ENCODE measurements around the gene GPR108. TPM values are rescaled to one million over a fixed set of nuclear protein-coding genes. Genes with fewer than 3 reads are reported as not detected.

The GPR108 gene
- polyA plus RNA-seq, 1 donor, result 56.4 TPM

GRCh38 chr19:6745965-6746364, 8.6 kb upstream of the GPR108 start:
- Histone ChIP-seq H3K27ac (ENCODE audit: low read length) (no peak overlapping the region), H3K9me3 (ENCODE audit: control insufficient read depth, low read depth, low read length) (peaks cover 3% of the 10 kb centered on the region), H3K27me3 (ENCODE audit: control insufficient read depth, insufficient read depth, low read length) (no peaks in the 10 kb centered on the region), H3K4me3 (ENCODE audit: low read length) (no peak overlapping the region), H3K4me1 (ENCODE audit: control insufficient read depth, insufficient read depth, low read length) (peaks cover 11% of the 10 kb centered on the region), H3K36me3 (ENCODE audit: control insufficient read depth, insufficient read depth, low read length) (peaks cover 73% of the 10 kb centered on the region)
- no peak for DNase-seq
- no CpG with 5 or more reads among the region's 24 CpGs for WGBS (ENCODE audit: insufficient coverage, low lambda C conversion rate)

GRCh38 chr19:6744381-6745301, 7.3 kb upstream of the GPR108 start:
- Histone ChIP-seq H3K4me3 (ENCODE audit: low read length) (no peak overlapping the region), H3K27me3 (ENCODE audit: control insufficient read depth, insufficient read depth, low read length) (no peaks in the 10 kb centered on the region), H3K4me1 (ENCODE audit: control insufficient read depth, insufficient read depth, low read length) (peaks cover 11% of the 10 kb centered on the region), H3K9me3 (ENCODE audit: control insufficient read depth, low read depth, low read length) (peaks cover 3% of the 10 kb centered on the region), H3K36me3 (ENCODE audit: control insufficient read depth, insufficient read depth, low read length) (peaks cover 61% of the 10 kb centered on the region), H3K27ac (ENCODE audit: low read length) (peak overlapping the region; percentile 44)
- WGBS (ENCODE audit: insufficient coverage, low lambda C conversion rate), result no CpG with 5 or more reads among the region's 41 CpGs
- DNase-seq, result peak in 1 of 2 donors; percentile 74

GRCh38 chr19:6743714-6744380, 6.5 kb upstream of the GPR108 start:
- Histone ChIP-seq H3K27ac (ENCODE audit: low read length) (peak overlapping the region; percentile 44), H3K4me1 (ENCODE audit: control insufficient read depth, insufficient read depth, low read length) (peaks cover 15% of the 10 kb centered on the region), H3K9me3 (ENCODE audit: control insufficient read depth, low read depth, low read length) (peaks cover 3% of the 10 kb centered on the region), H3K36me3 (ENCODE audit: control insufficient read depth, insufficient read depth, low read length) (peaks cover 53% of the 10 kb centered on the region), H3K27me3 (ENCODE audit: control insufficient read depth, insufficient read depth, low read length) (no peaks in the 10 kb centered on the region), H3K4me3 (ENCODE audit: low read length) (no peak overlapping the region)
- 97% methylated on average over 6 of the region's 15 CpGs for WGBS (ENCODE audit: insufficient coverage, low lambda C conversion rate)
- DNase-seq, result no peak

GRCh38 chr19:6743066-6743465, 5.7 kb upstream of the GPR108 start:
- no CpG with 5 or more reads among the region's 7 CpGs for WGBS (ENCODE audit: insufficient coverage, low lambda C conversion rate)
- no peak overlapping the region for H3K27ac ChIP-seq (ENCODE audit: low read length)
- peaks cover 3% of the 10 kb centered on the region for H3K9me3 ChIP-seq (ENCODE audit: control insufficient read depth, low read depth, low read length)
- H3K27me3 ChIP-seq (ENCODE audit: control insufficient read depth, insufficient read depth, low read length), result no peaks in the 10 kb centered on the region
- peaks cover 19% of the 10 kb centered on the region for H3K4me1 ChIP-seq (ENCODE audit: control insufficient read depth, insufficient read depth, low read length)
- H3K36me3 ChIP-seq (ENCODE audit: control insufficient read depth, insufficient read depth, low read length), result peaks cover 48% of the 10 kb centered on the region
- no peak for DNase-seq
- H3K4me3 ChIP-seq (ENCODE audit: low read length), result no peak overlapping the region

GRCh38 chr19:6740589-6741343, 3.4 kb upstream of the GPR108 start:
- Histone ChIP-seq H3K27me3 (ENCODE audit: control insufficient read depth, insufficient read depth, low read length) (no peaks in the 10 kb centered on the region), H3K4me1 (ENCODE audit: control insufficient read depth, insufficient read depth, low read length) (peaks cover 28% of the 10 kb centered on the region), H3K27ac (ENCODE audit: low read length) (peak overlapping the region; percentile 86), H3K36me3 (ENCODE audit: control insufficient read depth, insufficient read depth, low read length) (peaks cover 27% of the 10 kb centered on the region), H3K9me3 (ENCODE audit: control insufficient read depth, low read depth, low read length) (no peaks in the 10 kb centered on the region), H3K4me3 (ENCODE audit: low read length) (peak overlapping the region; percentile 90)
- WGBS (ENCODE audit: insufficient coverage, low lambda C conversion rate), result no CpG with 5 or more reads among the region's 46 CpGs
- DNase-seq, result peak; percentile 43 to 66

- peak overlapping the region; percentile 90 for H3K4me3 ChIP-seq (ENCODE audit: low read length)
- H3K4me1 ChIP-seq (ENCODE audit: control insufficient read depth, insufficient read depth, low read length), result peaks cover 30% of the 10 kb centered on the region
- WGBS (ENCODE audit: insufficient coverage, low lambda C conversion rate), result no CpG with 5 or more reads among the region's 34 CpGs
- no peaks in the 10 kb centered on the region for H3K9me3 ChIP-seq (ENCODE audit: control insufficient read depth, low read depth, low read length)
- H3K27me3 ChIP-seq (ENCODE audit: control insufficient read depth, insufficient read depth, low read length), result no peaks in the 10 kb centered on the region
- H3K36me3 ChIP-seq (ENCODE audit: control insufficient read depth, insufficient read depth, low read length), result peaks cover 24% of the 10 kb centered on the region
- peak overlapping the region; percentile 86 for H3K27ac ChIP-seq (ENCODE audit: low read length)
- peak in 1 of 2 donors; percentile 70 for DNase-seq
These were observed 2.7 kb upstream of the GPR108 start for GRCh38 chr19:6739883-6740588.

- H3K4me3 ChIP-seq (ENCODE audit: low read length), result peak within 1 kb of the TSS; percentile 90
- peaks cover 26% of the 10 kb centered on the region for H3K4me1 ChIP-seq (ENCODE audit: control insufficient read depth, insufficient read depth, low read length)
- no CpG with 5 or more reads among the region's 47 CpGs for WGBS (ENCODE audit: insufficient coverage, low lambda C conversion rate)
- peaks cover 19% of the 10 kb centered on the region for H3K36me3 ChIP-seq (ENCODE audit: control insufficient read depth, insufficient read depth, low read length)
- H3K27me3 ChIP-seq (ENCODE audit: control insufficient read depth, insufficient read depth, low read length), result no peaks in the 10 kb centered on the region
- H3K9me3 ChIP-seq (ENCODE audit: control insufficient read depth, low read depth, low read length), result no peaks in the 10 kb centered on the region
- peak; percentile 74 to 77 for DNase-seq
- peak within 1 kb of the TSS; percentile 90 for H3K27ac ChIP-seq (ENCODE audit: low read length)
These were observed 2.1 kb upstream of the GPR108 start, which contains the start of gene TRIP10 for GRCh38 chr19:6739390-6739882. TSS of gene TRIP10 (plus strand) at chr19:6739680. CDS start at chr19:6739762, 82 bp downstream.

- Histone ChIP-seq H3K27me3 (ENCODE audit: control insufficient read depth, insufficient read depth, low read length) (no peaks in the 10 kb centered on the region), H3K36me3 (ENCODE audit: control insufficient read depth, insufficient read depth, low read length) (peaks cover 14% of the 10 kb centered on the region), H3K27ac (ENCODE audit: low read length) (peak overlapping the region; percentile 90), H3K4me3 (ENCODE audit: low read length) (peak overlapping the region; percentile 38), H3K4me1 (ENCODE audit: control insufficient read depth, insufficient read depth, low read length) (peaks cover 23% of the 10 kb centered on the region), H3K9me3 (ENCODE audit: control insufficient read depth, low read depth, low read length) (no peaks in the 10 kb centered on the region)
- peak; percentile 42 to 69 for DNase-seq
- no CpG with 5 or more reads among the region's 24 CpGs for WGBS (ENCODE audit: insufficient coverage, low lambda C conversion rate)
These were observed 1.5 kb upstream of the GPR108 start for GRCh38 chr19:6738787-6739389.

Data from large intestine (tissue), 3 donors.